ENCODE results near the gene USF3.

USF3 gene

GRCh38 chr3:113607219-113607596, 89.2 kb downstream of the USF3 start:
- no peak for DNase-seq (ENCODE audit: low read depth in 1 of 2, low spot score in 1 of 2)

GRCh38 chr3:113606539-113607218, 89.8 kb downstream of the USF3 start:
- DNase-seq (ENCODE audit: low read depth in 1 of 2, low spot score in 1 of 2), result no peak

- no peak for DNase-seq (ENCODE audit: low read depth in 1 of 2, low spot score in 1 of 2)
Observed at GRCh38 chr3:113602836-113603235, 93.6 kb downstream of the USF3 start.

GRCh38 chr3:113602256-113602655, 94.2 kb downstream of the USF3 start:
- no peak for DNase-seq (ENCODE audit: low read depth in 1 of 2, low spot score in 1 of 2)

- DNase-seq (ENCODE audit: low read depth in 1 of 2, low spot score in 1 of 2), result no peak
Observed at GRCh38 chr3:113601240-113601639, 95.2 kb downstream of the USF3 start.

- DNase-seq (ENCODE audit: low read depth in 1 of 2, low spot score in 1 of 2), result no peak
Observed at GRCh38 chr3:113600418-113601182, 95.8 kb downstream of the USF3 start.
